Astrocyte (in vitro differentiated cells and primary cell): ENCODE data around the gene DLG1.

Source experiments
- EZH2 ChIP-seq: IDR thresholded peaks from 2 replicates; pipeline ENCODE4 v1.6.1; 2012; ENCODE audit warnings: mild to moderate bottlenecking, low read length, inconsistent platforms; ENCODE audit not compliant: insufficient read depth
- TF ChIP-seq, protein P1 (sequence below): IDR thresholded peaks from 2 replicates; pipeline ENCODE4 v1.5.1; 2011; ENCODE audit warnings: low read depth, mild to moderate bottlenecking, inconsistent platforms, low read length, moderate library complexity; ENCODE audit not compliant: insufficient read depth

GRCh38 chr3:196997311-196997710 is 301.1 kb downstream of the DLG1 start:
- TF ChIP-seq, protein P1, sequence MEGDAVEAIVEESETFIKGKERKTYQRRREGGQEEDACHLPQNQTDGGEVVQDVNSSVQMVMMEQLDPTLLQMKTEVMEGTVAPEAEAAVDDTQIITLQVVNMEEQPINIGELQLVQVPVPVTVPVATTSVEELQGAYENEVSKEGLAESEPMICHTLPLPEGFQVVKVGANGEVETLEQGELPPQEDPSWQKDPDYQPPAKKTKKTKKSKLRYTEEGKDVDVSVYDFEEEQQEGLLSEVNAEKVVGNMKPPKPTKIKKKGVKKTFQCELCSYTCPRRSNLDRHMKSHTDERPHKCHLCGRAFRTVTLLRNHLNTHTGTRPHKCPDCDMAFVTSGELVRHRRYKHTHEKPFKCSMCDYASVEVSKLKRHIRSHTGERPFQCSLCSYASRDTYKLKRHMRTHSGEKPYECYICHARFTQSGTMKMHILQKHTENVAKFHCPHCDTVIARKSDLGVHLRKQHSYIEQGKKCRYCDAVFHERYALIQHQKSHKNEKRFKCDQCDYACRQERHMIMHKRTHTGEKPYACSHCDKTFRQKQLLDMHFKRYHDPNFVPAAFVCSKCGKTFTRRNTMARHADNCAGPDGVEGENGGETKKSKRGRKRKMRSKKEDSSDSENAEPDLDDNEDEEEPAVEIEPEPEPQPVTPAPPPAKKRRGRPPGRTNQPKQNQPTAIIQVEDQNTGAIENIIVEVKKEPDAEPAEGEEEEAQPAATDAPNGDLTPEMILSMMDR: no peak
- no peak for TF ChIP-seq EZH2
